NCI-H2196 treated with DMSO at 0.1 percent for 48 hours (cell line): ENCODE results near the gene IRX4.

Source experiments
- DNase-seq: peaks from one replicate; lab custom pipeline; 2025; ENCODE audit not compliant: unreplicated experiment; lab: John Stamatoyannopoulos, UW

The IRX4 gene

GRCh38 chr5:1892685-1893445 lies 10.1 kb upstream of the IRX4 start:
- DNase-seq: no peak

GRCh38 chr5:1892211-1892610 lies 9.5 kb upstream of the IRX4 start:
- no peak for DNase-seq

GRCh38 chr5:1891391-1891790 lies 8.7 kb upstream of the IRX4 start:
- no peak for DNase-seq

GRCh38 chr5:1890296-1890695 lies 7.6 kb upstream of the IRX4 start:
- no peak for DNase-seq

- DNase-seq: no peak
Measured at GRCh38 chr5:1889321-1890065, 6.8 kb upstream of the IRX4 start.

GRCh38 chr5:1888541-1889251 lies 6.0 kb upstream of the IRX4 start:
- DNase-seq: no peak

- no peak for DNase-seq
Measured at GRCh38 chr5:1887588-1888360, 5.0 kb upstream of the IRX4 start.

GRCh38 chr5:1886846-1887587 lies 4.3 kb upstream of the IRX4 start:
- DNase-seq: no peak

GRCh38 chr5:1885868-1886845 lies 3.4 kb upstream of the IRX4 start:
- no peak for DNase-seq

GRCh38 chr5:1885404-1885755 lies 2.7 kb upstream of the IRX4 start:
- DNase-seq: no peak

- no peak for DNase-seq
Measured at GRCh38 chr5:1884678-1885403, 2.1 kb upstream of the IRX4 start.

GRCh38 chr5:1883925-1884677 lies 1.4 kb upstream of the IRX4 start:
- DNase-seq: no peak

- DNase-seq: no peak
Measured at GRCh38 chr5:1883120-1883924, 597 bp upstream of the IRX4 start.

- DNase-seq: no peak
Measured at GRCh38 chr5:1881731-1882336, 891 bp downstream of the IRX4 start.

- no peak for DNase-seq
Measured at GRCh38 chr5:1881098-1881572, 1.6 kb downstream of the IRX4 start.

GRCh38 chr5:1880377-1881025 lies 2.2 kb downstream of the IRX4 start:
- no peak for DNase-seq
